Measurements from ENCODE around the gene OR51B4. TPM values are rescaled to one million over a fixed set of nuclear protein-coding genes. Genes with fewer than 3 reads are reported as not detected.
A peak's percentile ranks its signal among the peaks of the same experiment; 100 is the strongest.
"Not testable (repeated sequence)": the region's sequence is repeated elsewhere in the genome, so short reads cannot be mapped to it uniquely, and the experiment has no call there.

OR51B4 gene
- total and polyA plus RNA-seq, 2 donors (not counting 1 experiment from before 2014, with no cell fraction given) = 0.17 TPM; not detected in 1

DNA sequence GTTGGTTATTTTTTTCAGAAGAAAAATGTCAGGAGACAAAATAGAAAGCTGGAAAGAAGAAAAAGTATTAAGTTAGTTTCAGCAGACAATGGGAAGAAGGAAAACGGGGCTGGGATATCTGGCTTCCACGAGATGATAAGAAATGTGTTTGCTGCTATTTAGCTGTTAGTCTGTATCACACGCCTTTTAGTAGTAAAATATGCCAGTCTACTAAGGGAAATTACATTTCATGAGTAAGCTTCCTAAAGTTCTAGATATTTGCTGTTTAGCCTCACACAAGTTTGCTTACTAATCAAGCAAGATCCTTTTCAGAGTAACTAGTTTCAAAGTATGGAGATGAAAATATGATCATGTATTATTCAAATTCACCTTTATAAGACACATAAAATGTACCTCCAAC, 1.5 kb downstream of the OR51B4 start:
- H2AFZ ChIP-seq (ENCODE audit: low read length) = peak overlapping the region; percentile 1
- H3K9me3 ChIP-seq (ENCODE audit: control insufficient read depth, insufficient read depth, low read depth, low read length) = no peaks in the 10 kb centered on the region
- H3K27me3 ChIP-seq (ENCODE audit: control insufficient read depth, insufficient read depth, low read length) = no peaks in the 10 kb centered on the region
- H3K36me3 ChIP-seq (ENCODE audit: control insufficient read depth, insufficient read depth, low read length) = no peaks in the 10 kb centered on the region
- H3K79me2 ChIP-seq (ENCODE audit: control insufficient read depth, insufficient read depth, low read length) = no peaks in the 10 kb centered on the region
- H3K4me2 ChIP-seq (ENCODE audit: extremely low read depth, insufficient read depth, low read length) = no peak overlapping the region
- no peak overlapping the region for H3K9ac ChIP-seq (ENCODE audit: insufficient read depth, low read length)
- no peak overlapping the region for H3K27ac ChIP-seq (ENCODE audit: insufficient read depth, low read length)
- no peak for TF ChIP-seq EZH2 (IDR thresholded peaks at IDR 0.05; ENCODE audit: low read length, missing control alignments)
- TF ChIP-seq, protein P1, sequence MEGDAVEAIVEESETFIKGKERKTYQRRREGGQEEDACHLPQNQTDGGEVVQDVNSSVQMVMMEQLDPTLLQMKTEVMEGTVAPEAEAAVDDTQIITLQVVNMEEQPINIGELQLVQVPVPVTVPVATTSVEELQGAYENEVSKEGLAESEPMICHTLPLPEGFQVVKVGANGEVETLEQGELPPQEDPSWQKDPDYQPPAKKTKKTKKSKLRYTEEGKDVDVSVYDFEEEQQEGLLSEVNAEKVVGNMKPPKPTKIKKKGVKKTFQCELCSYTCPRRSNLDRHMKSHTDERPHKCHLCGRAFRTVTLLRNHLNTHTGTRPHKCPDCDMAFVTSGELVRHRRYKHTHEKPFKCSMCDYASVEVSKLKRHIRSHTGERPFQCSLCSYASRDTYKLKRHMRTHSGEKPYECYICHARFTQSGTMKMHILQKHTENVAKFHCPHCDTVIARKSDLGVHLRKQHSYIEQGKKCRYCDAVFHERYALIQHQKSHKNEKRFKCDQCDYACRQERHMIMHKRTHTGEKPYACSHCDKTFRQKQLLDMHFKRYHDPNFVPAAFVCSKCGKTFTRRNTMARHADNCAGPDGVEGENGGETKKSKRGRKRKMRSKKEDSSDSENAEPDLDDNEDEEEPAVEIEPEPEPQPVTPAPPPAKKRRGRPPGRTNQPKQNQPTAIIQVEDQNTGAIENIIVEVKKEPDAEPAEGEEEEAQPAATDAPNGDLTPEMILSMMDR (conservative IDR thresholded peaks at IDR 0.05 in 1 of 2, IDR thresholded peaks at IDR 0.05 in 1 of 2; ENCODE audit: low read depth in 1 of 2, low read length in 2 of 2) = no peak
- peaks cover 2% of the 10 kb centered on the region for H3K4me1 ChIP-seq (ENCODE audit: control insufficient read depth, extremely low read depth, insufficient read depth, low read length)
- no peak overlapping the region for H3K4me3 ChIP-seq (replicated peaks in 1 of 4; ENCODE audit: control extremely low read depth in 1 of 4, insufficient read depth in 1 of 4, low read depth in 3 of 4, low read length in 4 of 4)
- DNase-seq (ENCODE audit: low read depth in 2 of 2) = no peak
- no peaks in the 10 kb centered on the region for H4K20me1 ChIP-seq (ENCODE audit: control insufficient read depth, extremely low read depth, insufficient read depth, low read length)

DNA sequence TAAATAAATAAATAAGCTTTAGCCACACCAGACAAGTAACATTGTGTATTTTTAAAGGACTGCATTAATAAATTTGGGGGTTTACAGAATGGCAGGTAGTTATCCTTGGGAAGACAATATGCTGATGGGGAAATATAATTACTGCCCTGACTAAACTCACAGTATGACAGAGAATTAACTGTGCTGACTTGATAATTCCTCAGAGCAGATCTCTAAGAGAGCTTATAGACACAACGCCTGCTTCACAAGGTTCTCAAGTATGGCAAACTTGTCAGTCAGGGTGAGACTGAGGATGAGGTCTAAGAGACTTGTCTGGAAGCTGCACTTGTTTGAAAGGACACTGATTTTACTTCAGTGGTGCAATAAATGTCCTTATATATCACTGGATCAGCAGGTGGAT, 3.3 kb downstream of the OR51B4 start:
- Histone ChIP-seq H3K36me3 (ENCODE audit: control insufficient read depth, insufficient read depth, low read length) (no peaks in the 10 kb centered on the region), H4K20me1 (ENCODE audit: control insufficient read depth, extremely low read depth, insufficient read depth, low read length) (no peaks in the 10 kb centered on the region), H3K27ac (ENCODE audit: insufficient read depth, low read length) (no peak overlapping the region), H3K79me2 (ENCODE audit: control insufficient read depth, insufficient read depth, low read length) (no peaks in the 10 kb centered on the region), H3K27me3 (ENCODE audit: control insufficient read depth, insufficient read depth, low read length) (no peaks in the 10 kb centered on the region), H3K4me2 (ENCODE audit: extremely low read depth, insufficient read depth, low read length) (no peak overlapping the region), H2AFZ (ENCODE audit: low read length) (no peak overlapping the region), H3K4me3 (replicated peaks in 1 of 4; ENCODE audit: control extremely low read depth in 1 of 4, insufficient read depth in 1 of 4, low read depth in 3 of 4, low read length in 4 of 4) (no peak overlapping the region), H3K9ac (ENCODE audit: insufficient read depth, low read length) (no peak overlapping the region), H3K4me1 (ENCODE audit: control insufficient read depth, extremely low read depth, insufficient read depth, low read length) (peaks cover 2% of the 10 kb centered on the region), H3K9me3 (ENCODE audit: control insufficient read depth, insufficient read depth, low read depth, low read length) (no peaks in the 10 kb centered on the region)
- no peak for DNase-seq (ENCODE audit: low read depth in 2 of 2)
- no peak for TF ChIP-seq EZH2 (IDR thresholded peaks at IDR 0.05; ENCODE audit: low read length, missing control alignments)
- TF ChIP-seq, protein P1 (conservative IDR thresholded peaks at IDR 0.05 in 1 of 2, IDR thresholded peaks at IDR 0.05 in 1 of 2; ENCODE audit: low read depth in 1 of 2, low read length in 2 of 2) = no peak

DNA sequence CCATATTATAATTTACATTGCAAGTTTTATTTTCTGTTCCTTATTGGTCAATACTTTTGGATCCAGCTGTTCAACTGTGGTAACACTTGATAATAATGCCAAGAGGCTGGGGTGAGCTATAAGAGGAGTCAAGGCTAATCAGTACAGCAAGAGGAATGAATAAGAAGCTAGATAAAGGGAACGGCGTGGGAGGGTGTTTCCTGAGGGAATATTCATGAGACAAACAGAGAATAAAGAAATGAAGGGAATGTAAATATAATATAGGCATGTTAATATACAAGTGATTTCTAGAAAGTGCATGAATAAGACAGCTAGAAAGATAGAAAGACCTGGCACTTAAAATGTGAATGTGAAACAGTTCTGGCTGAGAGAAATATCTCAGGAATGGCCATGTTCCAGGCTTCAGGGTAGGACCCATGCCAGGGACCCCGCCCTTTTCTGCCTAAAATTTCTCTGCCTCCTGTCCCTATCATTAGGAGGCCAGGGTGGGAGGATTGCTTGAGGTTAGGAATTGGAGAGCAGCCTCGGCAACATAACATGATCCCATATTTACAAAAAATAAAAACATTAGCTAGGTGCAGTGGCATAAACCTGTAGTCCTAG, 3.9 kb downstream of the OR51B4 start:
- H3K9ac ChIP-seq (ENCODE audit: insufficient read depth, low read length) = no peak overlapping the region
- no peak overlapping the region for H3K4me2 ChIP-seq (ENCODE audit: extremely low read depth, insufficient read depth, low read length)
- no peaks in the 10 kb centered on the region for H3K79me2 ChIP-seq (ENCODE audit: control insufficient read depth, insufficient read depth, low read length)
- no peak overlapping the region for H3K4me3 ChIP-seq (replicated peaks in 1 of 4; ENCODE audit: control extremely low read depth in 1 of 4, insufficient read depth in 1 of 4, low read depth in 3 of 4, low read length in 4 of 4)
- H3K4me1 ChIP-seq (ENCODE audit: control insufficient read depth, extremely low read depth, insufficient read depth, low read length) = peaks cover 2% of the 10 kb centered on the region
- peak; percentile 13 to 15 for DNase-seq (ENCODE audit: low read depth in 2 of 2)
- H3K27me3 ChIP-seq (ENCODE audit: control insufficient read depth, insufficient read depth, low read length) = no peaks in the 10 kb centered on the region
- H3K27ac ChIP-seq (ENCODE audit: insufficient read depth, low read length) = no peak overlapping the region
- H4K20me1 ChIP-seq (ENCODE audit: control insufficient read depth, extremely low read depth, insufficient read depth, low read length) = no peaks in the 10 kb centered on the region
- TF ChIP-seq, protein P1 (conservative IDR thresholded peaks at IDR 0.05 in 1 of 2, IDR thresholded peaks at IDR 0.05 in 1 of 2; ENCODE audit: low read depth in 1 of 2, low read length in 2 of 2) = no peak
- TF ChIP-seq EZH2 (IDR thresholded peaks at IDR 0.05; ENCODE audit: low read length, missing control alignments) = no peak
- peak overlapping the region; percentile 23 for H2AFZ ChIP-seq (ENCODE audit: low read length)
- H3K9me3 ChIP-seq (ENCODE audit: control insufficient read depth, insufficient read depth, low read depth, low read length) = no peaks in the 10 kb centered on the region
- no peaks in the 10 kb centered on the region for H3K36me3 ChIP-seq (ENCODE audit: control insufficient read depth, insufficient read depth, low read length)

DNA sequence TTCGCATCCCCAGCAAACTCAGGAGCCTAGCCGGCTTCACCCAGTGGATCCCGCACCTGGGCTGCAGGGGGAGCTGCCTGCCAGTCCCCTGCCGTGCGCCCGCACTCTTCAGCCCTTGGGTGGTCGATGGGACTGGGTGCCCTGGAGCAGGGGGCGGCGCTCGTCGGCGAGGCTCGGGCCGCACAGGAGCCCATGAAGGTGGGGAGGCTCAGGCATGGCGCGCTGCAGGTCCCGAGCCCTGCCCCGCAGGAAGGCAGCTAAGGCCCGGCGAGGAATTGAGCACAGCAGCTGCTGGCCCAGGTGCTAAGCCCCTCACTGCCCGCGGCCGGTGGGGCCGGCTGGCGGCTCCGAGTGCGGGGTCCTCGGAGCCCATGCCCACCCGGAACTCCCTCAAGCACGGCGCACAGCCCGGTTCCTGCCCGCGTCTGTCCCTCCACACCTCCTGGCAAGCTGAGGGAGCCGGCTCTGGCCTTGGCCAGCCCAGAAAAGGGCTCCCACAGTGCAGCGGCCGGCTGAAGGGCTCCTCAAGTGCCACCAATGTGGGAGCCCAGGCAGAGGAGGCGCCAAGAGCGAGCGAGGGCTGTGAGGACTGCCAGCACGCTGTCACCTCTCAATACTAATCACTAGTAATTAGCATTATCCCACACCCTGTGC, 7.3 kb downstream of the OR51B4 start:
- H3K27me3 ChIP-seq (ENCODE audit: control insufficient read depth, insufficient read depth, low read length); DNase-seq (ENCODE audit: low read depth in 2 of 2); H3K79me2 ChIP-seq (ENCODE audit: control insufficient read depth, insufficient read depth, low read length); H3K36me3 ChIP-seq (ENCODE audit: control insufficient read depth, insufficient read depth, low read length); H4K20me1 ChIP-seq (ENCODE audit: control insufficient read depth, extremely low read depth, insufficient read depth, low read length); H3K9me3 ChIP-seq (ENCODE audit: control insufficient read depth, insufficient read depth, low read depth, low read length); H3K4me3 ChIP-seq (replicated peaks in 1 of 4; ENCODE audit: control extremely low read depth in 1 of 4, insufficient read depth in 1 of 4, low read depth in 3 of 4, low read length in 4 of 4); H3K4me2 ChIP-seq (ENCODE audit: extremely low read depth, insufficient read depth, low read length); H3K27ac ChIP-seq (ENCODE audit: insufficient read depth, low read length); H3K4me1 ChIP-seq (ENCODE audit: control insufficient read depth, extremely low read depth, insufficient read depth, low read length); H2AFZ ChIP-seq (ENCODE audit: low read length); H3K9ac ChIP-seq (ENCODE audit: insufficient read depth, low read length): not testable (repeated sequence)

Measured in fibroblast of lung (primary cell).